ENCODE data around the gene ITPR2.
"Not testable (repeated sequence)": the region's sequence is repeated elsewhere in the genome, so short reads cannot be mapped to it uniquely, and the experiment has no call there.

The ITPR2 gene

DNA sequence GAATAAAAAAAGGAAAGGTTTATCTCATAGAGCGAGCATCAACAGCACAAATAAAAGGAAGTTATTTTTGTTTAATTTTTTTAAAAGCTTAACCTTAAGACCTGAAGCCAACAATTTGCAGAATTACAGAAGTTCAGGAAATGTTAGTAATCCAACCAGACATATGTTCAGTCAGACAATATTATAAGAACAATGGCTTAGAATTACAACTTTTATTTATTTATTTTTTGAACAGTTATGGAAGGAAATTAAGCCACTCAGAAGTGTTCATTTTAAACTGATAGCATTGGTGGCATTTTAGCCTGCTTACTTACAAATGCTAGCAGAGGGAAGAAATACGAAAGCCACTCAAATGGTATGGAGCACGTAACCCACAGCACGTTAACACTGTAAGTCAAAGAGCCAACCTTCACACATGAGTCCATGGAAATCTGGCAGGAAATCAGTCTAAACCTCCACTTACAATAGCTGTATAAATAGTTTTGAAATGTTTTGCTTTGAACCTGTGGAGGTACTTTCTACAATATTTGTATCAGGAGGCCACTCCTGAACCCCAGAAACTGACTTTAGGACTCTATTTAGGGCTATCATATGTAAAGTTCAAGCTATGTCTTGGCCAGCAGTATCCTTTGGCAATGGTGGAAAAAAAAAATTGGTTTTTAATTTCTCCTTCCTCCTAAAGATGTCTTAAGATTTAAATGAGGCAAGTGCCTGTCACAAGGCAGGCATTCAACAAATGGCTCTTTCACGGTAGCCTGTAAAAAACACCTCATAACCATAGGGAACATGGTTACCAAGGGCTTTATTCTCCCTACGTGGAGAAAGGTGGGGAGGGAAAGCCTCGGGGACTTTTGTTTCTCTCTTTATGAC lies 102.3 kb downstream of the ITPR2 start:
- no peak overlapping the region for H3K4me3 ChIP-seq (ENCODE audit: low read depth, low read length)
- DNase-seq (ENCODE audit: low read depth): no peak
- TF ChIP-seq CTCF (IDR thresholded peaks at IDR 0.05; ENCODE audit: low read depth, low read length, missing control alignments): no peak

DNA sequence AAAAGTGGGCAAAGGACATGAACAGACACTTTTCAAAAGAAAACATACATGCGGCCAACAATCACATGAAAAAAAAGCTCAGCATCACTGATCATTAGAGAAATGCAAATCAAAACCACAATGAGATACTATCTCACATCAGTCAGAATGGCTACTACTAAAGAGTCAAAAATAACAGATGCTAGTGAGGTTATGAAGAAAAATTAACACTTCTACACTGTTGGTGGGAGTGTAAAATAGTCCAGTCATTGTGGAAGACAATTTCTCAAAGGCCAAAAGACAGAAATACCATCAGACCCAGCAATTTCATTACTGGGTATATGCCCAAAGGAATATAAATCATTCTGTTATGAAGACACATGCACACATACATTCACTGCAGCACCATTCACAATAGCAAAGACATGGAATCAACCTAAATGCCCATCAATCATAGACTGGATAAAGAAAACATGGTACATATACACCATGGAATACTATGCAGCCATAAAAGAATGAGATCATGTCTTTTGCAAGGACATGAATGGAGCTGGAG lies 103.8 kb downstream of the ITPR2 start:
- DNase-seq (ENCODE audit: low read depth); H3K4me3 ChIP-seq (ENCODE audit: low read depth, low read length): not testable (repeated sequence)

DNA sequence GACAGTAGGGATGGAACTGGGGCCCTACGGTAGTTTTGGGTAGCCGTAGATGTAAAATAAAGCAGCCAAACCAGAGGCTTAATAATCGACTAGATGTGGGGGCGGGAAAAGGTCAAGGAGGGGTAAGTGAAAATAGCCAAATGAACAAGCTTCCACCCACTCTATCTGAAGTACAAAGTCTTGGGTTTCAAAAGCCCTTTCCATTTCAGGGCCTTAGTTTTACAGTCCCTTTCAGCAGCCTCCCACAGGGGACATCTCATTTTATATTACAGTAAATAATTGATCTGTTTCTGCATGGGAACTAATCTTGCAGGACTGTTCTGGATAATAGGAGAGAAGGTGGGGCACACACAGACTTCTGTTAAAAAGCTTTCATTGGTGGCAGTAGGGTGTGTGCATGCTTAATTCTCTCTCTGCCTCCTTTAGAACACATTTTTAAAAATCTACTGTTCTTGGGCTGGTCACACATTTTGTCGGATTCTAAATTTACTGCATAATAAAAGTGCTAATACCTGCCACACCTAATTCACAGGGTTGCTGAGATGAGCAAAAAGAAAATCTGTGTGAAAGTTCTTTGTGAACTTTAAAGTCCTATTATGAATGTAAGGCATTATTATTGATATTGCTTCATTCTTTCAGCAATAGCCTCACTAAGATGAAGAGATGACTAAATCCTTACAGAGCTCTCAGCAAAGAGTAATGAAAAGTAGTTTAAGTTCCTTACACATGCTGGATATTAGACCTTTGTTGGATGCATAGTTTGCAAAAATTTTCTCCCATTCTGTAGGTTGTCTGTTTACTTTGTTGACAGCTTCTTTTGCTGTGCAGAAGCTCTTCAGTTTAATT lies 104.6 kb downstream of the ITPR2 start:
- TF ChIP-seq CTCF (IDR thresholded peaks at IDR 0.05; ENCODE audit: low read depth, low read length, missing control alignments): no peak
- DNase-seq (ENCODE audit: low read depth): no peak
- no peak overlapping the region for H3K4me3 ChIP-seq (ENCODE audit: low read depth, low read length)

- no peak for TF ChIP-seq CTCF (IDR thresholded peaks at IDR 0.05; ENCODE audit: low read depth, low read length, missing control alignments)
- DNase-seq (ENCODE audit: low read depth): no peak
These were observed 105.4 kb downstream of the ITPR2 start for GRCh38 chr12:26727482-26728204.

GRCh38 chr12:26726956-26727355 lies 106.0 kb downstream of the ITPR2 start:
- H3K4me3 ChIP-seq (ENCODE audit: low read depth, low read length): no peak overlapping the region
- no peak for DNase-seq (ENCODE audit: low read depth)
- TF ChIP-seq CTCF (IDR thresholded peaks at IDR 0.05; ENCODE audit: low read depth, low read length, missing control alignments): no peak

More at GRCh38 chr12:26727482-26728204, 105.4 kb downstream of the ITPR2 start:
- H3K4me3 ChIP-seq (ENCODE audit: low read depth, low read length): no peak overlapping the region

DNA sequence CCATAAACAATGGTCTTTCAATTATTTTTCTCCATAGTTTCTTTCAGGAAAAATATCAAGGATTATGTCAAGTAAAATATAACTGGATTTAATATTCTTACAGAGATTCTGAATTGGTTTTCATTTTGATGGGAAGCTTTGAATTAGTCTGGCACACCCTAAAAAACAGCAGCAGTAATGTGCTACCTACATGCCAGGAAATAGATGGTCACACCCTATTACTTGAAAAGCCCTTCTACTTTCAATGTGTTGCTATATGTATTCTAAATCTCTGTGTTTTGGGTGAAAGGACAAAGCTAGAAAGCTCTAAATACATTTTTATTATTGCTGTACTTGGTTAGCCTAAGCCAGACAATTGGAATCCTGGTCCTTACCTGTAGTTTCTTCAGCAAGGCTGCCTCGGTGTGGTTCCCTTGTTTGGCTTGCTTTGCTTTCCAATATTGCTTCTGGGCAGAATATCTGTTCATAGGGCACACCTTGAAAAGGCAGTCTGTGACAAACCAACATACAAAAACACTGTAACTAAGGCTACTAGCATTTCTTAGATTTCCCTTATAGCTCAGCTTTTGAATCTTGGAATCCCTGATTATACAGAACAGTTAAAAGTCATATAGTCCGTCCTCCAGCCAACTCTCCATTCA lies 107.6 kb downstream of the ITPR2 start:
- TF ChIP-seq CTCF (IDR thresholded peaks at IDR 0.05; ENCODE audit: low read depth, low read length, missing control alignments): no peak
- no peak overlapping the region for H3K4me3 ChIP-seq (ENCODE audit: low read depth, low read length)
- no peak for DNase-seq (ENCODE audit: low read depth)
